ENCODE measurements around the gene IGFBP1.

The IGFBP1 gene

DNA sequence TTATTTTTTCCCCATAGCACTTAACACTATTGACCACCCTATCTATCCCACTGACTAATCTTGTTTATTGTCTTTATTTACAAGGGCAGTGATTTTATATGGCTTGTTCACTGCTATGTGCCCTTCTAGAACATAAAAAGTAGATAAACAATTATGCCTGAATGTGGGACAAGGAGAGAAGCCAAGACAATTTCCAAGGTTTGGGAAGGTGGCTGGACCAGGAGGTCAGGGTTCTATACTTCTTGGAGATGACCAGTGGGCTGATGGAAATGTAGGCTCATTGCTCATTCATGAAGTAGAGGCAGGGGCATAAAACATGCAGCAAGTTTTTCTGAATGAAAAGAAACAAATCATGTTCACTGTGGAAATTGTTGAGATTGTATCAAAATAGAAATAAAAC, 21.3 kb downstream of the IGFBP1 start:
- no peak for DNase-seq

DNA sequence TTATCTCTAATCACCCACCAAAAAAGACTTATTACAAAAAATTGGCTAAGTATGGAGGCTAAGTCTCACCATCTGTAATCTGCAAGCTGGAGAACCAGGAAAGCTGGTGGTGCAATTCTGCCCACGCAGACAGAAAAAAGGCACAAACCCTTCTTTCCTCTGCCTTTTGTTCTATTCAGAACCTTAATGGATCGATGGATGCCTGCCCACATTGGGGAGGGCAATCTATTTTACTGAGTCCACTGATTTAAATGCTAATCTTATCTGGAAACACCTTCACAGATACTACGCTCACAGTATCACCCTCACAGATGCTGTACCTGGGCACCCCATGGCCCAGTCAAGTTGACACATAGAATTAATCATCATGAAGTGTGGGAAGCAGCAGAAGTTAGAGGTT, 22.6 kb downstream of the IGFBP1 start:
- DNase-seq: no peak

GRCh38 chr7:45911311-45911710, 23.0 kb downstream of the IGFBP1 start:
- DNase-seq: no peak

DNA sequence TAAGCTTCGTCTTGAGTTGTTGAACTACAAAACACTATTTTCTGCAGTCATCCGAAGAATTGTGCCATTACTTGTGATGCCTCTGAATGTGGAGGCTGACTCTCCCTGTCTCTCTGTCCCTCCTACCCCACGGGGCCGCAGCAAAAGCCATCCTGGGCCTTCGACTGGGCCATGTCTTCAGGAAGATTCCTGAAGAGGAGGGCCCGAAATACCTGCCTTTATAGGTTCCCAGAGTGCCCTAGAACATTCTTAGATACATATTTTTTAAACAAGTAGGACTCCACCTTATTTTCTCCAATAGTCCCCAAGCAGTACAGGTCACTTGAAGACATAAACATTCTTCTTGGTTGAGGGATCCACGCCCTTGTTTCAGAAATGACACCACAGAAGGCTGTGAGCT, 24.7 kb downstream of the IGFBP1 start:
- no peak for DNase-seq

- DNase-seq: no peak
Observed at GRCh38 chr7:45914911-45915310, 26.6 kb downstream of the IGFBP1 start.

GRCh38 chr7:45915606-45916005, 27.3 kb downstream of the IGFBP1 start:
- DNase-seq: no peak

GRCh38 chr7:45917064-45917463, 28.8 kb downstream of the IGFBP1 start:
- DNase-seq: no peak

- peak; percentile 65 for DNase-seq
Observed at GRCh38 chr7:45917658-45918057, 29.4 kb downstream of the IGFBP1 start.

DNA sequence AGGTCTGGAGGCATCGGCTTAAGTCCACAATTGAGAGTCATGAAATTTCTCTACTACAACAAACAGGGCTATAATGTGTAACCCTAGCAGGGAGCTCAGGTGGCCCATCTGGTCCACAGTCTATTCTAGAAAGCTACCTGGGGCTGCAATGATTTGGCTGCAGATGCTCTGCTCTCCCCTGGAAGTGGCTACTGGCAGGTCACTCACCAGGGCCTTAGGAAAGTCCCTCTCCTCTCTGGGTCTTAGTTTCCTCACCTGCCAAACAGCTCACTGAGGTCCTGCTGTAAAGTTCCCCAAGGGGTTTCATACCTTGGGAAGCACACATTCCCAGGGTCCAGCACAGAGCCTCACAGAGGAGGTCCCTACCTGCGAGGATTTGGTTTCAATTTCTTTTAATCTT, 30.3 kb downstream of the IGFBP1 start:
- no peak for DNase-seq

- DNase-seq: no peak
Observed at GRCh38 chr7:45919231-45919784, 31.0 kb downstream of the IGFBP1 start.

DNA sequence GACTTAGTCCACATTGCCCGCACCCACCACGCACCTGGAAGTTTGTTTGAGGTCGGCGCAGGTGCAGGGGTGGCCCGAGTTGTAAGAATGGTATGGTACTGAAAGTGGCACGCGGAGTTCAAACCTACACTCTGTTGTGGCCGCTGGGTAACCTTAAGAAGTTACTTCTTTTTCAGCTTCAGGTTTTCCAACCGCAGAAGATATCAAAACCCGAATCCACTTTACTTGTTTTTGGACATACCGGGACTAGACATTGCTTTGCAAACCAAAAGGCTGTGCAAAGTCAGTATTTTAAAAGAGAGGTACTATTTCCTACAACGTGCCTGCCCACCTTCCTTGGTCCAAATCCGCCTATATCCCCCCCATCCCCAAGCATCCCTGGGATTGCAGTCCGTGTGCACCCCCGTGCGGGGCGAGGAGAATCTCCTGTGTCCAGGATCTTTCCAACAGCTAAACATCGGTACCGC, 31.7 kb downstream of the IGFBP1 start:
- DNase-seq: no peak

DNA sequence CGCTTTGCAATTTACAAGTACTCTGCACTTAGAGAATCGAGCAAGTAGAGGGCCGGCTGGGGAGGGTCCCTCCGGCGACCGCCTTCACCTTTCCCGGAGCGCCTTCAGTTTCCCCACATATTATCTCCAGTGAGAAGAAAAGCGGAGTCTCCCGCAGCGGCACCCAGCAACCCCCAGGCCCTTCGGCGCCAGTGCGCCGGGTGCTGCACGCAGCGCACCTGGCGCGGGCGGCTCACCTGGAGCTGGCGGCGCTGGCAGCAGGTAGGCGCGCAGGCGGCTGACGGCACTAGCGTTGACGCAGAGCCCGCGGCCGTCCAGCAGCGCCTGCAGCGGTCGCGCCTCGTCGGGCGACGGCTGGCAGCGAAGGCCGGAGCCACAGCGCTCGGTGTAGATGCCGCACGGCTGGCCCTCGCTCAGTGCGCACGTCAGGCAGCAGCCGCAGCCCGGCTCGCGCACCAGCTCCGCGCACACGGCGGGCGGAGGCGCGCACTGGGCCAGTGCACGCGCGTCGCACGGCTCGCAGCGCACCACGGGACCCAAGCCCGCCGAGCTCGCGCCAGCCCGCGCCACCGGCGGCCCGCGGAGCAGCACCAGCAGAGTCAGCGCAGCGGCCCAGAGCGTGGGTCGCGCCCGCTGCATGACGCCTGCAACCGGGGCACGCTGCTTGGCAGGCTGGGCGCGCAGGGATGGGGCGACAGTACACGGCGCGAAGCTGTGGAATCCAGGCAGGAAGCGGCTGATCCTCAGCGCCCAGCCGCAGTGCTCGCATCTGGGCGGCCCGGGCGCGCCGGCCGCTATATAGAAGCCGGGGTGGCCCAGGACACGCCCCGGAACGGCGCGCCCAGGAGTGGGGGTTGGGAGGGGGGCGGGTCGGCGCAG, 32.5 kb downstream of the IGFBP1 start, which contains the start of gene IGFBP3:
TSS of gene IGFBP3 (minus strand) at position 771 of the 879 bp plus-strand sequence. CDS start at position 639, 132 bp downstream.
- DNase-seq: peak; percentile 18

DNA sequence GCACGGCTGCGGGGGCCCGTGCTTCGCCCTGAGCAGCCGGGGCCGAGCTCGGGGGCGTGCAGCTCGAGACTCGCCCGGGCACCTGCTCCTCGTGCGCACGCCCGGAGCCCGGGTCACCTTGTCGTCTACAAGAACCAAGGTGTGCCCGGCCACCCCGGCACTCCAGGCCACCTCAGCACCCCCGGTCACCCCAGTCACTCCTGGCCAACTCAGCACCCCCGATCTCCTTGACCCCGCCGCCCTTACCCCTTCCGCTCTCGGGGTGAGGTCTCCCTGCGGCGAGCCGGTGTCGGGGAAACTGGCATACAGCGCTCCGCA, 33.1 kb downstream of the IGFBP1 start:
- DNase-seq: no peak

DNA sequence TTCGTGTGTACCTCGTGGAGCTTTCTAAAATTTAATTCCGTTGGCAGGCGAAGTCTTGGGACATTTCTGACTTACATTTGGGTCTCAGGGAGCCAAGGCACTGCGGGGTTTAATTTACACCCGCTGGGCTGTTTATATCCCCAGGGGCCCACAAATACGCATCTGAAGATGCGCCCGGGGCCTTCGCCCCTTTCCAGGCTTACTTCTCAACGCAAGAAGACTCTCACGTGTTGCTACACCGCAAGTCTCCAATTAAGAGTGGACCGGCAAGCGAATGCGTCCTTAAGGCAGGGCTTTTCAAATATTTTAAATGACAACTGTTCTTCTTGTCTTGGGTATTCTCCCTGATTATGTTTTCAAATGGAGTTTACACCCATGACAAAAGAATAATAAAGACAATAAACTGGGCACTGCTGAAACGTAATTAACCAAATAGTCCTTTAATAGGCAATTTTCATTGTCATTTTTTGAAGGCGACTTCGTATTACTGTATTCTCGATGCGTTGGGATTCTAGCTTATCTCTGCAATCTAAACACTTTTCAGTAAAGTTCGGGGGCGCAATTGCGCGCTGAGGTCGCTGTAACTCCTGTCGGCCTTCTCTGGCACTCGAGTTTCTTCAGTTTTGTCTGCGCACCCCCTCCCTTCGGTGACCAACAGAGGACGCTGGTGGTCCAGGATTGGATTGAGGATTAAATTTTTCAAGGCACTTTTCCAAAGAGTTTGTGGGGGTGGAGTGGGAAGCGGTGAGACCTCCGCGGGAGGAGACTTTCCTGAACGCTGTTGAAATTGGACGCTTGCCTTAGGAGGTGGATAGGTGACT, 33.6 kb downstream of the IGFBP1 start:
- peak; percentile 20 for DNase-seq

DNA sequence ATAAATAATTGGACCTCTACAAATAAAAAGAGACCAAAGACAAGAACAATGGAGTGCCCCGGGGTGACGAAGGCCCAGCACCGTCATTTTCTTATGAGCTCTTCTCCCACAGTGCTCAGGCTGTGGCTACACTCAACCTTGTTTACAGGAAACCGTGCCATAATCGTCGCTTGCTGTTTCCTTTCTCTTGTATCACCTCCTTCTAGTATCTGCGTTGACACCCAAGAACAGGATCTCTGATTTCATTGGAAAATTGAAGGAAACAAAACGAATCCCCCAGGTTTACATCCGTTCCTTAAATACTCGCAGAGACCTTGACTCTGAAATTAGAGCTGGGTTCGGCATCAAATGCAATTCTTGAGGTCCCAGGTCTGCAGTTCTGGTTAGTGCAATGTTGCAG, 34.5 kb downstream of the IGFBP1 start:
- peak; percentile 33 for DNase-seq

DNA sequence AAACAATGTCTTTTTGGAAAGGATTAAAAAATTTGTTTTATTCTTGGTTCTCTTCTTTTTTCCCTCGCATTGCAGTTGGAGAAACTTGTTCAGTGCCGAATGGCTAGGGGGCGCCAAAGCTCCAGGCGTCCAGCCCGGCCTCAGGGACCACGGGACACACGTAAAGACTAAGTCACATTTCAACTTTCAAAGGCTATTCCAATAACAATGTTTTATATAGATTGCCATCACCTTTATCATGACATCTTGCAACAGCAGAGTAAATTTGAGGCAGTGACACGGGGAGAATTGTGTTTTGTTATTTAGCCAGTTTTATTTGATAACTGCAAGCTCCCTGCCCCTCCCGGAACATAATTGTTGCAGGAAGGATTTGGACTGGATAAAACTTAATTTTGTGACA, 35.0 kb downstream of the IGFBP1 start:
- DNase-seq: peak; percentile 40

- no peak for DNase-seq
Observed at GRCh38 chr7:45923818-45924217, 35.5 kb downstream of the IGFBP1 start.

GRCh38 chr7:45924283-45924682, 36.0 kb downstream of the IGFBP1 start:
- DNase-seq: no peak

- DNase-seq: peak; percentile 23
Observed at GRCh38 chr7:45927721-45928120, 39.4 kb downstream of the IGFBP1 start.

GRCh38 chr7:45930967-45931366, 42.7 kb downstream of the IGFBP1 start:
- no peak for DNase-seq

DNA sequence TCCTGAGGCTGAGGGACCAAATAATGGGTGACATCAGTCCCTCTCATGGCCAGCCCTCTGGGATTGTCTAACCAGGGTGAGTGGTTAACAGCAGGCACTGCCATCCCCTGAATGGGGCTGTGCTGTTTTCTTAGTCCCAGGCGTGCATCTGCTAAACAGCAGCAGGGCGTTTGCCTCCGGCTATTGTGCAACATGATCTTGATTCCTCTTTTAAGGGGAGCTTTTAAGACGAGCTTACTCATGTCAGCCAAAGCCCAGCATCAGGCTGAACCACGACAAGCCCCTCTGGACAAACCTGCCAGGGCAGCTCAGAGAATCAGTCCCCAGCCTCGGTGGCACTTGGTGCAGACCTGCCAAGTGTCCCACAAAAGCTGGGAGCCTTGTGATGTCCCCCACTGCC, 49.0 kb downstream of the IGFBP1 start:
- DNase-seq: no peak

DNA sequence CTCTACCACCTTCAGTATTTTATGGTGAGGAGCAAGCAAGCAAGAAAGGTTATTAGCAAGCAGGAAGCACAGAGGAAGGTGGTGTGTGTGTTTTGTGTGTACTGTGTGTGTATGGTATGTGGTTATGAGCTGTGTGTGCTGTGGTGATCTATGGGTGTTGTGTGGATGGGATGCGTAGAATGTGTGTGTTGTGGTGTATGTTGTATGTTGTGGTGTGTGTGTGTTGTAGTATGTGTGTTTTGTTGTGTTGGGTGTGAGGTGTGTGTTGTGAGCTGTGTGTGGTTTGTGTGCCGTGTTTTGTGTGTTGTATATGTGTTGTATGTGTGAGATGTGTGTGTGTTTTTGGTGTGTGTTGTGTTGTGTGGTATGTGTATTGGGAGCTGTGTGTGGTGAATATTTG, 49.6 kb downstream of the IGFBP1 start:
- DNase-seq: no peak

DNA sequence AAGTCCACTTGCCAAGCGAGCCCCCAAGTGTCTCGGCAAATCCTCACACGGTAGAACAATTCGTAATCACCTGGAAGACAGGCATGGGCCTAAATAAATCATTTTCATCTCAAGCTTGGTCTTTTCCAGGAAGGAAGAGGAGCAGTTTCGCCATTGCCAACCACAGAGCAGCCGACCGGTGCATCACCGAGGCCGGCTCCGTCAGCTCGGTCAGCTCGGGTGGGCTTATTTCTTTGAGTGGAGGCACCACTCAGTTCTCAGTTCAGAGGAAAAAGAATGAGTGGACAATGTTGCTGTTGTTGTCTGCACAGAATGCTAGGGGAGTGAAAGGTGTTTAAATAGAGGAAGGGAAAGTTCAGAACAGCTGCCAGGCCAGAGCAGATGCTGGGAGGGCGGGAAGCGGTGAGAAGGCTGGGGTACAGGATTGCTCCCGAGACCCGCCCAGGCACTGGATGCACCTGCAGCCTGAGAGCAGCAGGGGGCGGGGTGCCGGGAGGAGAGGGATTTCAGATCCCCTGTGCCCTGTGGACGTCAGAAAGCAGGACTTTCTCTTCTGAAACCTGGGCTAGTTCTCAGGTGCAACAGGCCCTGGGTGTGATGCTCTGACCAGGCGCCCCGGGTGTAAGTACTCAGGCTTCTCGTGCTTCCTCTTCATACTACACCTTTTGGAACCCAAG, 50.5 kb downstream of the IGFBP1 start:
- DNase-seq: no peak

All from CD4-positive, alpha-beta T cell treated with Interleukin-4 for 4 hours (primary cell).